PC-9 (cell line): ENCODE measurements around the gene ETV6.

Experiments
- CTCF ChIP-seq: fragments of 200-600 bp; sonication (generic); conservative IDR thresholded peaks from 2 replicates; pipeline ENCODE4 v1.6.1; 2017; ENCODE audit warnings: mixed run types, antibody characterized with exemption, mild to moderate bottlenecking, moderate library complexity
- EZH2 ChIP-seq: fragments of 200-600 bp; sonication (generic); IDR thresholded peaks from 2 replicates; pipeline ENCODE4 v1.8.0; 2017; ENCODE audit warnings: antibody characterized with exemption, low read depth

DNA sequence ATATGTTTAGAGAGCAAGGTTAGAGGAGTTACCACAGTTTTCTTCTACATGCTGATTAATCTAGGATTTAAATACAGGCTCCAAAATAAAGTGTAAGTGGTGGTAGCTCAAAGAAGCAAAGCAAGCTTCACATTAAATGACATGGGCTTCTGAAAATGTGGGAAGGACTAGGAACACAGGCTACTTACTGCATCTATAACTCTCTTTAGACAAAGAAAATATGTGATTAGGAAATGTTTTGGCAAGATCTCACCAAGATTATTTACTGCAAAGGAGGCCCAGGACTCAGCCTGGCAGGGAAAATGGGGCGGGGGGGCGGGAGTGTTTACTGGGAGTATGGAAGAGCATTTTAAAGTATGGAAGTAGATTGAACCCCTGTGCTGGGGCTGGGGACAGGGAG lies 39.4 kb downstream of the ETV6 start:
- TF ChIP-seq CTCF = no peak
- no peak for TF ChIP-seq EZH2
